NCI-H526 (cell line): ENCODE measurements around the gene DDX54.
A peak's percentile ranks its signal among the peaks of the same experiment; 100 is the strongest.
"Not testable (repeated sequence)": the region's sequence is repeated elsewhere in the genome, so short reads cannot be mapped to it uniquely, and the experiment has no call there.

Source experiments
- DNase-seq, 2 experiments: peaks; one replicate each; lab custom pipeline; 2025; lab: John Stamatoyannopoulos, UW

The DDX54 gene

DNA sequence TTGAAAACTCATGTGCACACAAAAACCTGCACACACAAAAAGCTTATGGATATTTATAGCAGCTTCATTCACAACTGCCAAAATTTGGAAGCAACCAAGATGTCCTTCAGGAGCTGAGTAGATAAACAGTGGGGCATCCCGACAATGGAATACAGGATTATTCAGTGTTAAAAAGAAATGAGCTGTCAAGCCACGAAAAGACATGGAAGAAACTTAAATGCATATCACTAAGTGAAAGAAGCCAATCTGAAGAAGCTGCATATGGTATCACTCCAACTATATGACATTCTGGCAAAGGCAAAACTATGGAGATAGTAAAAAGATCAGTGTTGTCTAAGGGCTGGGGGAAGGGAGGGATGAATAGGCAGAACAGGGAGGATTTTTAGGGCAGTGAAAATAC, 30.7 kb upstream of the DDX54 start:
- no peak for DNase-seq

DNA sequence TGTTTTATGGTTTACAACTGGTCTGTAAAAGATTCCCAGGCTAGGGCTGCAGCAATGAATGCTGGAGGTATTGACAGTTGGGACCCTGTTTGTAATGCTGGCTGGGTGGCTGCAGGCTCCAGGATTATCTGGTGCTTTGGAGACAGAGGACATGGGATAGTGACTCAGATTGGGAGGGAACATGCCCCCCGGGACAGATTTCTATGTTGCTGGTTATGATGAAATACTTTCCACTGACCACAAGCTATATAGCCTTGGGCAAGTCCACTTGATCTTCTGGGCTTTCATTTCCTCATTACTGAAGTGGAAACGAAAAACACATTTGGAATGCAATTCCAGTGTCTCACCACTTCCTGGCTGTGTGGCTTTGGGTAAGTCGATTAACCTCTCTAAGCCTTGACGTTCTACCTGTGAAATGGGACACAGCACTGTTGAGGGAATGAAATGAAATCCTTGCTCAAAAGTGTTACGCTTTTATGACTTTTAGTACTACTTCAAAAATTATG, 29.7 kb upstream of the DDX54 start:
- no peak for DNase-seq

DNA sequence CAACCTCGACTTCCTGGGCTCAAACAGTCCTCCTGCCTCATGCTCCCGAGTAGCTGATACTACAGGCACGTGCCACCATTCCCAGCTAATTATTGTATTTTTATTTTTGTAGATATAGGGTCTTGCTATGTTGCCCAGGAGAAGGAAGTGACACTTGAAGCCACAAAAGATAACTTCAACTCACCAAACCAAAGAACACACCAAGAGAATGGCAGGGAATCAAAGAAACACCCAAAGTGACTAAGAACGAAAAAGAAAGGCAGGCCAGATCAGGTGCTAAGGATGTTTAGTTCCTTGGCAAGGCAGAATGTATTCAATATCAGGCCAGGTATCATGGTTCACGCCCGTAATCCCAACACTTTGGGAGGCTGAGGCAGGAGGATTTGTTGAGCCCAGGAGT, 25.9 kb upstream of the DDX54 start:
- DNase-seq, result no peak

DNA sequence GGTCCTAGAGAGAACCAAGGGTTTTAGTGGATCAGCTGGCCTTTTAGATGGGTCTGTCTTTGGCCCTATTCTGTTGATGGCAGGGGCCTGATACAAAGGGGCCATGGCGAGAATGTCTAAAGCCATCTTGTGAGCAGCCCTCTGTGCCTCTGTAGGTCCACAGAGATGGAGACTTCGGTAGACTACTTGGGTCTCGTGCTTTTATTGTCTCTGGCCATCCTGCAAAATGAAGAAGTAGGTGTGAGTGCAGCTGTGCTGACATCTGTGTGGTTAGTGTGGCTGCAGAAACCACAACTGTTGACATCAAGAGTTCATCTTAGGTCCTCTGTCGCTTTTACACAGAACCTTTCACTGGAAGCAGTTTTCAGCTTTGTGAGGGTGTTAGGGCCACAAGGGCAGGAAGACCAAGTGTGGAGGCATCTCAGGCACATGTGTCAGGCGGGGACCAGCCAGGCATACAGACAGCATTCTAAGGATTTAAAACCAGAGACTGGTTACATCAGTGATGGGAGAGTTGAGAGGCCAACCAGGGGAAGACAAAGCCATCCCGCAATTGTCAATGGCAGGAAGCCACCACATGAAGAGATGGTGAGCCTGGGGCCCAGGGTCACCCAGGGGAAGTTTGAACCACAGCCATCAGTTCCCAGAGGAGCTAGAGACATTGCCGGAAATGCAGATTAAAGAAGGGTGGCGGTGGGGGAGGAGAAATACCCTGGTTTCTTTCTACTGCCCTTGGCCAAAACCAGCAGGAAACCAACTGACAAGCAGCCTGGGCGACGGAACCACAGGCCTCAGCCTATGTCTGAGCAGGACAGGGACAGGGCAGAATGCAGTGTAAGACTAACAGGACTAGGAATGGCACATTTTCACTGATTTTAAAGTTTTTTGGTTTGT, 23.0 kb upstream of the DDX54 start:
- no peak for DNase-seq

DNA sequence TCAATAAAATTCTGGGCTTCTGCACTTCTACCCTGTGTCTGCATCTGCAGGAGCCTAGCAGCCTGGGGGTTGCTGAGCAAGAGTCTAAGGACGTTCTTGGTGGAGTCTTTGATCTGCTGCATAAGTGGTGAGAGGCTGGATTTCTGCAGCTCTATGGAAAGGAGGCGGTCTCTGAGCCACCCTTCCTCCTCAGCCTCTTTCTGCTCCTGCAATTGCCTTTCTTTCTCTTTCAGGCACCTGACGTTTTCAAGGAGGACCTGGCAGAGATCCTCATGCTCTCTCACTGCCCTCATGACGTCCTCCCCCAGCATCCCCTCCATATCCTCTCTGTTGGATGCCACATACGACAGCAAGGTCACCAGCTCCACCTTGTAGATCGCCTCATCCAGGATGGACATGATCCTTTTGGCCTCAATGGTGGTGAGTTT, 22.3 kb upstream of the DDX54 start:
- no peak for DNase-seq

DNA sequence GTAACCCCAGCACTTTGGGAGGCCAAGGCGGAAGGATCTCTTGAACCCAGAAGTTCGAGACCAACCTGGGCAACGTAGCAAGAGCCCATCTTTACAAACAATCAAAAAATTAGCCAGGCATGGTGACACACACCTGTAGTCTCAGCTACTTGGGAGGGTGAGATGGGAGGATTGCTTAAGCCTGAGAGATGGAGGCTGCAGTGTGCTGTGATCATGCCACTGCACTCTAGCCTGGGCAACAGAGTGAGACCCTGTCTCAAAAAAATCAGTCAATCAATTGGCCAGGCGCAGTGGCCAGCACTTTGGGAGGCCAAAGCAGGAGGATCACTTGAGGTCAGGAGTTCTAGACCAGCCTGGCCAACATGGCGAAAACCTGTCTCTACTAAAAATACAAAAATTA, 21.5 kb upstream of the DDX54 start:
- not testable (repeated sequence) for DNase-seq

DNA sequence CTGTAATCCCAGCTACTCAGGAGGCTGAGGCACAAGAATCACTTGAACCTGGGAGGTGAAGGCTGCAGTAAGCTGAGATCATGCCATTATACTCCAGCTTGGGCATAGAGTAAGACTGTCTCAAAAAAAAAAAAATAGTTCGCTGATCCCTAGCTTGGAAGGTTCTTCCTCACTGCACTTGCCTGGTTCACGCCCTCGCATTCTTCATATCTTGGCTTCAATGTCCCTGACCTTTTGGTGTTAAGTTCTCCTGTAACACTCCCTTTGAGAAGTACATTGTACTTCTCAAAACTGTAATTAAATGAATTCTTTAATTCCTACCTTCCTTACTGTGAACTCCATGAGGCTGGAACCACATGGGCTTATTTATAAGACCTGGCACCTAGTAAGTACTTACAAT, 19.5 kb upstream of the DDX54 start:
- no peak for DNase-seq

DNA sequence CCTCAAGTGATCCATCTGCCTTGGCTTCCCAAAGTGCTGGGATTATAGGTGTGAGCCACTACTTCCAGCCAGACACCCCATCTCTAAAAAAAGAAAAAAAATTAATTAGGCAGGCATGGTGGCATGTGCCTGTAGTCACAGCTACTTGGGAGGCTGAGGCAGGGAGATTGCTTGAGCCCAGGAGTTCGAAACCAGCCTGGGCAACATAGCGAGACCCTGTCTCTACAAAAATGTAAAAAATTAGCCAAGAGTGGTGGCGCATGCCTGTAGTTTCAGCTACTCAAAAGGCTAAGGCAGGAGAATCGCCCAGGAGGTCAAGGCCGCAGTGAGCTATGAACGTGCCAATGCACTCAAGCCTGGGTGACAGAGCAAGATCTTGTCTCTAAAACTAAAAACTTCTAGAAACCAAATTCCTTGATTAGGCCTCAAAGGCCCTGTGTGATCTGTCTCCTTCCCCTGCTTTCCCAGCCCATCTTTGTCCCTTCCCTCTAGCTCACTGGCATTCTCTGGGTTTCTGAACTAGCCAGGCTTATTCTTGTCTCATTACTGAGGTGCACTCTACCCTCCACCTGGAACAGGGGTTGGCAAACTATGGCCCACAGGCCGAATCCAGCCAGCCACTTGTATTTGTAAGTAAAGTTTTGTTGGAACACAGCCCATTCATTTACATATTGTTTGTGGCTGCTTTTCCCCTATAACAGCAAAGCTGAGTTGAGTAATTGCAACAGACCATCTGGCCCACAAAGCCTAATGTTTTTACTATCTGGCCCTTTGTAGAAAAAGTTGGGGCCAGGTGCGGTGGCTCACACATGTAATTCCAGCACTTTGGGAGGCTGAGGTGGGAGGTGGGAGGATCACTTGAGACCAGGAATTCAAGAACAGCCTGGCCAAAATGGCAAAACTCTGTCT, 18.8 kb upstream of the DDX54 start:
- DNase-seq, result no peak

DNA sequence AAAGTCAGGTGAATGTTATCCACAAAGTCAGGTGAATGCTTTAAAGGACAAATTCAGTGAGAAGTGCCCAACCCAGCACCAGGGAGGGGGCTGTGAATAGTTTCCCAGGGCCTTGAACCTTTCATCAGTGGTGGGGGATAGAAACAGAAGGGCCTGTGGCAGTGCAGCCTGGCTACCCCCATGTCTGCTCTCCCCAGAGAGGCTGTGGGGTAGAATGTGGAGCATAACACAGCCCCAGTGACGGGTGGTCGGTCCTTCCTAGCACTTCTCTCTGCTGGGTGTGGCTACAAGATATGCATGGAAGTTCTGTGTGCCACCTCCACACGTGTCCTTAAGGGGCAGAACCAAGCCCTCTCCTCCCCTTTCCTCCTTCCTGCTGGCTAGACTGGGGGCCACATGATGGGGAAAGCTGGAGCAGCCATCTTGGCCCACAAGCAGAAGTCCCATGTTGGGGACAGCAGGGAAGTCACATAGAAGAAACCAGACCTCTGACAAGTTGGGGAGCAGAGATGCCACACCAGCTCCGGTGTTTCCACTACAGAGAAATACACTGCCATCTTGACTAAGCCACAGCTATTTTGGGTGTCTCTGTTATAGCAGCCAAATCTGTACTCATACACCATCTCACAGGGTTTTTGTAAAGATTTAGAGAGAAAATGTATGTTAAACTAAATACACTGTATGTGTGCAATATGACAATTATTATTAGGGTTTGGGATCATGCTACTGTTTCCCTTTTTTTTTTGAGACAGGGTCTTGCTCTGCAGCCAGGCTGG, 17.2 kb upstream of the DDX54 start:
- no peak for DNase-seq

DNA sequence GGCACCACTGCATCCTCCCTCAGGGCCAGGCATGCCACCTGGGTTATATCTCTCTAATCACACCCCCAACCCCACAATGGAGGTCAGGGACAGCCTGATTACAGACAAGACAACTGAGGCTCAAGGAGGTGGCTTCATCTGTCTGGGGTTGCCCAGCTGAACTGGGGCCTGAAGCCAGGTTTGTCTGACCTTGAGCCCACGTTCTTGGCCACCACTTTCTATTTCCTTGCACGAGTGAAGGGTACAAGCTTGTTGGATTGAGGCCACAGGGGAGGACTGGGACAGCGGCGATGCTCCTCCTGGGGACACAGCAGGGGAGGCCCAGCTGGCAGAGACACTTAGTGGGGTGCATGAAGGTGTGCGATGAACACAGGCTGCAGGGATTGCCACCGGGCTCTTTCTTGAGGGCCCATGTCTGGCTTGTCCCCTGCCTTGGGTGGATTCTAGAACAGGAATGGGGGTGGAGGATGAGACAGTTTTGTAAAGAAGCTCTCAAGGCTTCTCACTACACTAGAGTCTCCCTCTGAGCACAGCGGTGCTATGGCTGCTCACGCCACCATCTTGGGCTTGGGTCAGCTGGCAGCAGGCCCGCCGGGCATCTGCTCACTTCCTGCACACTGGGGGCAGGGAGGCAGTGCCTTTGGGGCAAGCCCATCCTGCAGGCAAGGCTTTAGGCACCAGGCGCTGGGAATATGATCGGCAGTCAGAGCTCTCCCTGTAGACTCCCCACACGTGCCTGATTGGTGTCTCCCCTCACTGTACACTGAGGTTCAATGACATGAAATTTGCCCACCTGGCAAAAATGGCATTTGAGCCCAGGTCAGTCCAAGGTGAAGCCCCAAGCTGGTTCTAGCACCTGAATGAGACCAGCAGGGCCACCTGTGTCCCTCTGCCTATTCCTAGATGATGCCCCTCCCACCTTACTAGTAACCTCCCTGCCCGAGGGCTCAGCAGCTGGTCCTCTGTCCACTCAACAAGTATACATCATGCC, 16.2 kb upstream of the DDX54 start:
- no peak for DNase-seq

DNA sequence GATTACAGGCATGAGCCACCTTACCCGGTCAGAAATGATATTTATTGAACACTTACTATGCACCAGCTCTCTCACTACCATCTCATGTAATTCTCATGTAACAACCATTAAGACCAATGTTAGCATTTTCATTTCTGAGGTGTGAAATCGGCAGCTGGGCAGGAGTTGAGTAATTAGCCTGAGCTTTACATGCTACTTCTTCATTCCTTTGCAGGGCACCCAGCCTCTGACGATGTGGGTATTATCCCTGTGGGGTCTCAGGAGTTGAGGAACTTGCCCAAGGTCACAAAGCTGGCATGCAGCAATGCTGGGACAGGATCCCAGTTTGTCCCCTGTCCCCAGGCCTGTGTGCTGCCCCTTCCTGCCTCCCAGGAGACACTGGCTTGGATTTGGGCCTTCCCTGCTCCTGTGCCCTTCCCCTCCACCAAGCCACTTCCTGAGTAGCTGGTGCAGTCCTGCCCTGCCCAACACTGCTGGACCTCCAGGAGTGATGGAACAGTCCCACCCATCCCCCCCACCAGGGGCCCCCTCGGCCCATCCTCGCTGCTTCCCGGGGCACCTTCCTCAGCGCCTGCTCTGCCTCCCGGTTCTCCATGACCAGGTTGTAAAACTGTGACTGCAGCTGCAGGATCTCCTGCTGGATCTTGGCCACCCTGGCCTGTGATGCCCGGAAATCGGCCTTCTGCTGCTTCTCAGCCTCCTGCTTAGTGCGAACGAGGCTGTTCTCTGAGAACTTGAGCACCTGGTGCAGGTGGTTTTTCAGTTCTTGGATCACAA, 14.9 kb upstream of the DDX54 start:
- DNase-seq, result no peak

DNA sequence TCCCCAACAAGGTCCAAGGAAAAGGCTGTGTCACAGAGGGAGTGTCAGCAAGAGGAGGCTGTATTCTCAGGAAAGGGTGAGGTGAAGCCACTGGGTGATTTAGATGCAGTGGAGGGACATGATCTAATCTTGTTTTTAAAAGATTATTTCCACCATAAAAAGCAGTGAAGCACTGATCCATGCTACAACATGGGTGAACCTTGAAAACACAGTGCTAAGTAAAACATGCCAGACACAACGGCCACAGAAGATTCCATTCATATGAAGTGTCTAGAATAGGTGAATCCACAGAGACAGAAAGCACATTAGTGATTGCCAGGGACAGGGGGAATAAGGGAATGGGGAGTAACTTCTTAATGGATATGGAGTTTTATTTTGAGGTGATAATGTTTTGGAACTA, 13.0 kb upstream of the DDX54 start:
- DNase-seq, result no peak

DNA sequence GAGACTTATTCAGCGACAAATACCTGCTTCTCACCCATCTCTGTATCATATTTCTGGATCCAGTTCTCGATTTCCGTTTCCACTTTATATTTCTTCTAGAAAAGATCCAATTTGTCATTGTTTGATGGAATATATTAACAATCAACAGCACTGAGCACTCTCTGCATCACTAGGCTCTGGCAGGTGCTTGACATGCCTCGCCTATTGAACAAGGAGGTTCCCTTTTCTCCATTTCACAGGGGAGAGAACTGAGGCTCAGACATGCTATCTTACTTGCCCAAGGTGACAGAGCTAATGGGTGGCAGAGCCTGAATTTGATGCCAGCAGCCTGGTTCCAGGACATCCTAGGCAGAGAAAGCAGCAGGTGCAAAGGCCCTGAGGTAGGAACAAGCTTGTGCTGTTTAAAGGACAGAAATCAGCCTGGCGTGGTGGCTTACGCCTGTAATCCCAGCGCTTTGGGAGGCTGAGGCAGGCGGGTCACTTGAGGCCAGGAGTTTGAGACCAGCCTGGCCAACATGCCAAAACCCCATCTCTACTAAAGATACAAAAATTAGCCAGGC, 12.3 kb upstream of the DDX54 start:
- no peak for DNase-seq

DNA sequence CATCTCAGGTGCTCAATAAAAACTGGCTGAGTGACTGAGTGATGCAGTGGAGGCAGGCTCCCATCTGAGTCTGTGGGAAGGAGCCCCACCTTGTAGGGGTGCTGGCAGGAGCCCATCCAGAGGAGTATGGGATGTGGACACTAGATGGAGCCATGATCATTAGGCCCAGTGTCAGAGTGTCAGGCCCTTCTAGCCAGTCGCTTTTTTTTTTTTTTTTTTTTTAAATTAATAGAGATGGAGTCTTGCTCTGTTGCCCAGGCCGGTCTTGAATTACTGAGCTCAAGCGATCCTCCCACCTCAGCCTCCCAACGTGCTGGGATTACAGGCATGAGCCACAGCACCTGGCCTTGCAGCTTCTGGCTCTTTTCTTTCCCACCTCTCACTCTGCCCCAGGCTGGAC, 11.7 kb upstream of the DDX54 start:
- peak; percentile 25 to 66 for DNase-seq

DNA sequence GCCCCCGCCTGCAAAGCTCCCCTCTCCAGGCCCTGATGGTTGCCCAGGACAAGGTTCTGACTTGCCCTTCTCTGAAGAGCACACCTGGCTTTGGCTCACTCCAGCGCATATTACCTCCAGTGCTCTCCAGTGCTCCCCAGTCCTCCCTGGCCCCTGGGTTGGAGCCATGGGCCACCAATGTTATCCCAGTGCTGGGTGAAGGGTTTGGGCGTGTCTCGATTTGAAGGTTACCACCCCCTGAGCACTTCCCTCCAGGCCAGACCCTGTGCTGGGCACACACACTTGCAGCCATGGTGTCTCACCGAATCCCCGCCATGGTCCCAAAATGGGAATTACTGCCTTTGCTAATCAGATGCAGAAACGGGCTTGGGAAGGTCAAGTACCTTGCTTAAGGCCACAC, 11.3 kb upstream of the DDX54 start:
- no peak for DNase-seq

DNA sequence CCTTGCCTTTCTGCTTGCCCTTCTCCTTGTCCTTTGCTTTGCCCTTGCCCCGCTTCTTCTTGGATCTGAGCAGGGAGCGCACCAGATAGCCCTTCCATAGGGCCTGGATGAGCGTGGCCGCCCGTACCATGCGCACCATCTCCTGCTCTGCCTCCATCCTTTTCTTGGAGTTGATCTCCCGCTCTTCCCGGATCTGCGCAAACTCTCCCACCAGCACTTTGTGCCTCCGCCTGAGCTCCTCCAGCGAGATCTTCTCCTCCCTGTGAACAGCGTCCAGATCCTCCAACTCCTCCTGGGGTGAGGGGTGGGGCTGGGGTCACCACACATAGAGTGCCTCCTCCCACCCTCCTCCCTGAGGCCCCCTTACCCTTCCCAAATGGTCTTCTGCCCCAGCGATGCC, 10.3 kb upstream of the DDX54 start:
- DNase-seq, result no peak

DNA sequence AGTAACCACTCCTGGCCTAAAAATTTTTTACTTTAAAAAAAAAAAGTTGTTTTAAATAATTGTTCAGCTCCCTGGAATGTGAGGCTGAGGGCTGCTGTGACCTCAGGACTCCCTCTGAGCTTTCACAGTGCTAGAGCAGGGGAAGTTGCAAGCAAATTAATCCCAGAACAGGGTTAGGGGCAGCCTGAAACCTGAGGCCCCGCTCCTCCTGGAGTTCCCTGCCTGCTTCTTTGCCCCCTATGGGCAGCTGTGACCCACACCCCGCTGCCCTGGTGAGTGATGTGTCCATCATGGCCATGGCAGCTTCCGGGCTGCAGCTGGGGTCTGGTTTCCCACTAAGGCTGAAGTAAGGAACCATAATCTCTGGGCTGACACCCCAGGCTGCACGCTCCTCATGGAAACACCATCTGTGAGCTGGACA, 9.7 kb upstream of the DDX54 start:
- DNase-seq, result no peak

DNA sequence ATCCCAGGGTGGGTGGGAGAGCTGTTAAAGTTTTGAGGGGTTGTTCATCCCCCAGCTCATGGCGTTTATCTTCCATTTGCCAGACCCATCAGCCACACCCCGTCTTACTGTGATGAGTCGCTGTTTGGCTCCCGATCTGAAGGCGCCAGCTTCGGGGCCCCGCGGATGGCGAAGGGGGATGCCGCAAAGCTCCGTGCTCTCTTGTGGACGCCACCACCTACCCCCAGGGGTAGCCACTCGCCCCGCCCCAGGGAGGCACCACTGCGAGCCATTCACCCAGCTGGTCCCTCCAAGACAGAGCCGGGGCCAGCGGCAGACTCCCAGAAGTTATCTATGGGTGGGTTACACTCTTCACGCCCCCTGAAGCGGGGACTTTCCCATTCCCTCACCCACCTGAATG, 5.9 kb upstream of the DDX54 start:
- DNase-seq, result no peak

DNA sequence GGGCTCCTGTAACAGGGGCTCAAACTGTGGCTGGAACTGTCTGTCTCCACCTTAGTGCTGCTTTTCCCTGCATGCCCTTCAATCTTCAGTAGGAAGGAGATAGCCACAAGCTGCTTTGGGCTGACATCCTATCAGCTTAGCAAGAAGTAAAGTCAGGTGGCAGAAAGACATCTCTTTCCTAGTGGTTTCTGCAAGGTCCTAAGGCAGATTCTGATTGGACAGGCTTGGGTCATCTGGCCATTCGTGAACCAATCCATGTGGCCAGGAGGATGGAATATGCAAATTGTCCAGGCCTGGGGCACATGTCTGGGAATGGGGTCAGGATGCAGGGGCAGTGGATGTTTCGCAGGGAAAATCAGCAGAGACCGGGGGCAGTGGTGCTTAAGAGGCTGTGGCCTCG, 5.5 kb upstream of the DDX54 start:
- peak in 1 of 2 experiments; percentile 10 for DNase-seq

DNA sequence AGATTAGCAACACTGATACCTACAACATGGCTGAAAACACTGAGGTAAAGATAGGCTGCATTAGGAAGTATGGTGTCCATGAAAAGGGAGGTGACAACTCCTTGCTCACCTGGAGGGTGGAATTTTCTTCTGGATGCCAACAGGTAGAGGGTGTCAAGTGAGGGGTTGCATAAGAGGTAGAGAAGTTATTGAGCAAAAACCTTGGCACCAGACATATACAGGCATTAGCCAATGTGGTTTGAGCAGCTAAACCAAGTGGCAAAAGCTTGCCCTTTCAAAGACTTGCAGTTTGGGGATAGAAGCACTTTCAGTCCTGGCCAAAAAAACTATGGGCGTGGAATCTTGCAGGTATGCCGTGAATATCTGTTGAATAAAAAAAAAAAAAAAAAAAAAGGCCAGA, 4.1 kb upstream of the DDX54 start:
- no peak for DNase-seq
